ENCODE measurements around the gene NANS.

DNA sequence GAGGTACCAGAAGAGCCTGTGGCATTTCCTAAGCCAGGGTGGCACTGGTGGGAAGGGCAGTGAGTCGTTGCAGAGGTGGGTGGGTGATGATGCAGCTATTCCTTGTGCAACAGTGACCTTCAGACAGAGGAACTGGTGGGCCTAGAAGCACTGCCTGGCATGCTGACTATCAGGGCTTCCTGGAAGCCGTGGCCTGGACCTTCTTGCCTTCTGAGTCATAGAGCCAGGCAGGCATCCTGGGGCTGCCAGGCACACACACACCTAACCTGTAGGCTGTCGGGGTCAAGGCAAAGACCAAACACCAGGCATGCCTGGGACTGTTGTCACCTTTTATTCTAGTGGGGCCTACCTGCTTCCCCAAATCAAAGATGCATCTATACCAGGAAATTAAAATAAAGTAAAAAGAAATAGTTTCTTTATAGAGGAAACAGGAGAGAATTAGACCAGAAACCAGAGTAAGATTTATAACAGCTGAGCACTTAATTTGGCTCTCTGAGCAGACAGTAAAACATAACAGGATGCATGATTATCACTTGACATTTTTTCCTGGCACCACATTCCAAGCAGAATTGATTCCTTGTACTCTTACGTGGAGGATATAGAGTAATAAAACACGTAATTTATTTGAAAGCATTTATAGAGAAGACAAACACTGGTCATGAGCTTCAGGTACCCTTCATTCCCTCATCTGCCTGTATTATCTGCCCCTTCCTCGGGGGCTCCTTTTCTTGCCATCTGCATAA lies 25.1 kb downstream of the NANS start:
- TF ChIP-seq POLR2A (IDR thresholded peaks at IDR 0.05; ENCODE audit: low read length) (no peak), GATA1 (IDR thresholded peaks at IDR 0.05; ENCODE audit: low read depth, low read length) (no peak)
